Heart right ventricle (tissue), 16 donors: ENCODE data around the gene PAK6. TPM values are rescaled to one million over a fixed set of nuclear protein-coding genes. Genes with fewer than 3 reads are reported as not detected.

Source experiments
- ATAC-seq, 8 donors: fragments of 200-7000 bp; cut with Tn5 transposase; one replicate each; pipeline ENCODE4 v1.9.1; 2020; ENCODE audit warnings: mild to moderate bottlenecking in 8 of 8, moderate library complexity in 8 of 8, moderate number of reproducible peaks in 1 of 8
- DNase-seq, 2 donors: peaks; one replicate each; pipeline ENCODE4 v3.0.0-alpha.2; 2020
- H3K27ac ChIP-seq, 10 donors: fragments of 200-600 bp; sonication (generic) in 2 of 10; one replicate each; pipeline versions ENCODE4 v1.5.0 to v1.8.0; 2020 to 2022; ENCODE audit warnings: mild to moderate bottlenecking in 3 of 10
- H3K27me3 ChIP-seq, 7 donors: fragments of 200-600 bp; one replicate each; pipeline ENCODE4 v1.8.0; 2021 to 2022; ENCODE audit warnings: mild to moderate bottlenecking in 2 of 7
- H3K36me3 ChIP-seq, 9 donors: fragments of 200-600 bp; sonication (generic) in 1 of 9; one replicate each; pipeline versions ENCODE4 v1.5.0 to v1.8.0; 2020 to 2022; ENCODE audit warnings: mild to moderate bottlenecking in 2 of 9
- H3K4me1 ChIP-seq, 9 donors: fragments of 200-600 bp; sonication (generic) in 1 of 9; one replicate each; pipeline versions ENCODE4 v1.5.0 to v1.8.0; 2020 to 2022; ENCODE audit warnings: mild to moderate bottlenecking in 4 of 9
- H3K4me3 ChIP-seq, 10 donors: fragments of 200-600 bp; sonication (generic) in 2 of 10; one replicate each; pipeline versions ENCODE4 v1.5.0 to v1.8.0; 2020 to 2022; ENCODE audit warnings: mild to moderate bottlenecking in 7 of 10, moderate library complexity in 2 of 10
- H3K9me3 ChIP-seq, 11 donors: fragments of 200-600 bp in 10 of 11; sonication (generic) in 2 of 11; one replicate each; pipeline versions ENCODE4 v1.5.0 to v1.8.0; 2013 to 2022; ENCODE audit warnings: mild to moderate bottlenecking in 2 of 11, control low read depth in 1 of 11, moderate library complexity in 1 of 11
- WGBS, 2 donors: extraction: QIAGEN DNeasy Blood & Tissue Kit; methylation state at CpG; one replicate each; pipeline ENCODE4 v1.1.7; 2013; ENCODE audit warnings: inconsistent platforms in 1 of 2; 5-methylcytosine and 5-hydroxymethylcytosine counted together
- intact Hi-C, 10 donors: fragments of 100-400 bp; cut with DNase I; formaldehyde crosslinking; loops; one replicate each; pipeline versions ENCODE4 v1.11.1 to v1.14.2; 2022
- polyA plus RNA-seq, 2 donors: library from polyadenylated mRNA; stranded (reverse); fragments of 200-250 nt; gene quantifications; one replicate each; pipeline ENCODE4 v1.2.3, GENCODE V29; 2013
- total RNA-seq, 10 donors: library from RNA; stranded (reverse); fragmentation: NEBNext Ultra II Directional in 3 of 10; extraction: Animal tissue kit (Norgen Biotek cat#: 25700) in 3 of 10; gene quantifications; one replicate each; pipeline versions ENCODE4 v1.2.1 to v1.2.4, GENCODE V29; 2021 to 2023
- TF ChIP-seq, protein P1 (sequence below), 9 donors: fragments of 200-600 bp; sonication (generic) in 2 of 9; IDR thresholded peaks; one replicate each; pipeline versions ENCODE4 v1.5.0 to v1.8.0; 2021 to 2022; ENCODE audit warnings: antibody characterized with exemption in 9 of 9, mild to moderate bottlenecking in 5 of 9, moderate library complexity in 1 of 9
- donor health status: Arrhythmogenic right ventricular cardiomyopathy.
- donor health status: ischemic (EF 13 %, LVEDD 7.1; RV severe dilation, severe dysfunction).
- donor health status: healthy with polysubstance abuse.
- donor health status: DM: no; HTN: yes; CAD: no.
- donor health status: DM: no; HTN: no; CAD: no.
- donor health status: ischemic (EF 25% LVEDD 6.9; RV normal size, moderate dysfunction).
- donor health status: ischemic (EF 25% LVEDD 5.7; RV mildly dilated, moderate dysfunction).
- donor health status: healthy.
- donor health status: DM: yes; HTN: yes; CAD: no.
- donor health status: Ischemic cardiomyopathy.
- donor health status: ischemic (EF 35%, LVEDD 5.7; RV mildly dilated, moderate dysfunction).
- donor health status: nonischemic (EF 11% LVEDD 7.7; RV severe dilation, severe dysfunction).
- donor health status: DM: yes; HTN: yes; CAD: no.
- donor health status: PGD.
- donor health status: ischemic (EF 29% LVEDD 5.4; RV normal size, mild dysfunction).
- donor health status: nonischemic (EF 23%, LVEDD 6.1; RV moderate dilation, normal function).

The PAK6 gene
- total and polyA plus RNA-seq, 12 donors = 0.48 to 14.1 (median 7.4) TPM

DNA sequence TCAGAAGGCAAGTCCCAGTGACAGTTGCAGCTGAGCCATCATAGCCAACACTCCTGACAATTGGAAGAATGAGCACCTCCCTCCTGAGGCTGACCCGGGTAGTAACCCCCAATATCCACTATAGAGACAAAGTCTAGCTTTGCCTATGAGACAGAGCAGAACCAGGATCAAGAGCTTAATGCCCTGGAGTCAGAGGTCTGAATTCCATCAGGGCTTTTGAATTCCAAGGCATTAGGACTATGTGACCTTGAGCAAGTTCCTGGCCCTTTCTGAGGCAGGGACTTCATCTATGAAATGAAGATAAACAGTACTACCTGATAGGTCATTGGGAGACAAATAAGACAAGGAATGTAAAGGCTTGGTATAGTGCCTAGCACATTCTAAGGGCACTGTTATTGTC, 81.5 kb downstream of the PAK6 start:
- DNase-seq = no peak
- no peaks in the 10 kb centered on the region for H3K36me3 ChIP-seq
- no peak overlapping the region for H3K4me3 ChIP-seq
- no peak overlapping the region for H3K27ac ChIP-seq
- intact Hi-C loops = loop anchor here in 7 of 10 donors (1.0 to 10.0 kb wide), 7 partner anchors 18 to 102 kb away; no protein-coding TSS in a partner anchor
- peaks cover 0 to 3% (median 0%) of the 10 kb centered on the region in 7 donors for H3K27me3 ChIP-seq
- no peaks in the 10 kb centered on the region for H3K9me3 ChIP-seq
- no peak for ATAC-seq
- peaks cover 7 to 24% (median 12%) of the 10 kb centered on the region in 9 donors for H3K4me1 ChIP-seq
- TF ChIP-seq, protein P1, sequence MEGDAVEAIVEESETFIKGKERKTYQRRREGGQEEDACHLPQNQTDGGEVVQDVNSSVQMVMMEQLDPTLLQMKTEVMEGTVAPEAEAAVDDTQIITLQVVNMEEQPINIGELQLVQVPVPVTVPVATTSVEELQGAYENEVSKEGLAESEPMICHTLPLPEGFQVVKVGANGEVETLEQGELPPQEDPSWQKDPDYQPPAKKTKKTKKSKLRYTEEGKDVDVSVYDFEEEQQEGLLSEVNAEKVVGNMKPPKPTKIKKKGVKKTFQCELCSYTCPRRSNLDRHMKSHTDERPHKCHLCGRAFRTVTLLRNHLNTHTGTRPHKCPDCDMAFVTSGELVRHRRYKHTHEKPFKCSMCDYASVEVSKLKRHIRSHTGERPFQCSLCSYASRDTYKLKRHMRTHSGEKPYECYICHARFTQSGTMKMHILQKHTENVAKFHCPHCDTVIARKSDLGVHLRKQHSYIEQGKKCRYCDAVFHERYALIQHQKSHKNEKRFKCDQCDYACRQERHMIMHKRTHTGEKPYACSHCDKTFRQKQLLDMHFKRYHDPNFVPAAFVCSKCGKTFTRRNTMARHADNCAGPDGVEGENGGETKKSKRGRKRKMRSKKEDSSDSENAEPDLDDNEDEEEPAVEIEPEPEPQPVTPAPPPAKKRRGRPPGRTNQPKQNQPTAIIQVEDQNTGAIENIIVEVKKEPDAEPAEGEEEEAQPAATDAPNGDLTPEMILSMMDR (IDR thresholded peaks at IDR 0.05) = no peak
- WGBS, 2 donors = 97 to 100% methylated on average over 1 of the region's 1 CpG

DNA sequence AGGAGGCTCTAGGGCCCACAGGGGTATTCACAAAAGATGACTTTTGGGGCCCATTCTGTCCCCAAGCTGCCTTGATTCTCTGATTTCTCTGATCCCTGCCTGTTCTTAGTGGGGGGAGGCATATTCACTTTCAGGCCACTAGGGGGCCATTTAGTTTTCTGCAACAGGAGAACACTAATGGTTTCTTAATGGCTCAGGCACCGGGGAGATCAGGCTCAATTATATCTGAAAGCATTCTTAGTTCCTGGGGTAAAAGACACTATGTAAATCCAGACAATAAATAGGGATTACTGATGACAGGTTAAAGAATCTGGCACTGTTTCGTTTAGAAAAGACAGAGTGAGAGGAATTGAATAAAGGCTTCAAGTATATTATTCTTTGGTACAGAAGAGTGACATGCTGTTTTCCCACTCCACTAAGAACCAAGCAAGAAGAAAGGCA, 82.1 kb downstream of the PAK6 start:
- TF ChIP-seq, protein P1 (IDR thresholded peaks at IDR 0.05) = peak; percentile 57 to 91 (median 89)
- Histone ChIP-seq H3K4me1 (peaks cover 7 to 29% (median 17%) of the 10 kb centered on the region in 9 donors), H3K36me3 (no peaks in the 10 kb centered on the region), H3K27me3 (peaks cover 0 to 3% (median 0%) of the 10 kb centered on the region in 7 donors), H3K9me3 (no peaks in the 10 kb centered on the region), H3K4me3 (no peak overlapping the region), H3K27ac (peak overlapping the region in 2 of 10 donors; percentile 19 to 26)
- DNase-seq (peak in 1 of 2 donors; percentile 66), ATAC-seq (peak in 4 of 8 donors; percentile 27 to 52 (median 43))
- 1 to 2% methylated on average over 2 of the region's 2 CpGs for WGBS, 2 donors
- intact Hi-C loops = loop anchor here in 7 of 10 donors (1.0 to 10.0 kb wide), 7 partner anchors 18 to 102 kb away; no protein-coding TSS in a partner anchor

DNA sequence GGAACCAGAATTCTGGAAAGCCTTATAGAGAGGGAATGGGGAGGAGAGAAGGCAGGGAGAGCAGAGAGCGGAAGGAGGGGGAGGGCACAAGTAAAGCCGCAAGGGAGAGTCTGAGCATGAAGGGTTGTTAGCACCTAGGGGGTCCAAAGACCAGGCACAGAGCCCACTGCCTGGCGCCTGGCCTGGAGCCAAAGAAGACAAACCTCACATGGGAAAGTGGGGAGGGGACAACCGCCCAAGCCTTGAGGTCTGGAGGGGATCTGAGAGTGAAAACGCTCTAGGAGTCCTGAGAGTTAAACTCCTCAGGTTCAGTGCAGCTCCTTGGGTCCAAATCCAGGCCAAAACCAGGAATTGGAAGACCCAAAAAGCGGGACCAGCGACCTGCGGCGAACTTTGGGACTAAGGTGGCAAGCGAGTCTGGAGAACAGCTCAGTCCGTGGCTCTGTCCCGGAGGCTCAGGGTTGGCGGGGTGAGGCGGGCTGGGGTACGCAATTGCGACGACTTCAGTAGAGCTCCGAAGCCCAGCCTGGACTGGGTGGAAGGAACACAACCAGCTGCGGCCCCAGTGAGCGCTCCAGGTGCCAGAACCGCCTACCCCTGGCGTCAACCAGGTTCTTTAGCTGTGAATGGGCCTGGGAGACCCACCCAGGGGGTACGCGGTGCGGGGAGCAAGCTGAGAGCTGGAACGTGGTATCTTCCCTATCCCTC, 83.8 kb downstream of the PAK6 start:
- intact Hi-C loops = loop anchor here in 4 of 10 donors (1.0 to 10.0 kb wide), 5 partner anchors 16 to 100 kb away; partner anchors contain the start of gene CCDC9B (in 2 of the 4)
- Histone ChIP-seq H3K9me3 (no peaks in the 10 kb centered on the region), H3K36me3 (peaks cover 0 to 12% (median 0%) of the 10 kb centered on the region in 9 donors), H3K4me3 (peak overlapping the region in 9 of 10 donors; percentile 7 to 93 (median 48)), H3K4me1 (peaks cover 7 to 47% (median 35%) of the 10 kb centered on the region in 9 donors), H3K27ac (peak overlapping the region; percentile 57 to 92 (median 79)), H3K27me3 (no peaks in the 10 kb centered on the region)
- TF ChIP-seq, protein P1 (IDR thresholded peaks at IDR 0.05) = no peak
- no peak for DNase-seq
- peak in 6 of 8 donors; percentile 1 to 13 (median 4) for ATAC-seq
- WGBS, 2 donors = 48% methylated on average over 26 of the region's 26 CpGs

- Histone ChIP-seq H3K27me3 (no peaks in the 10 kb centered on the region), H3K27ac (peak within 1 kb of the TSS; percentile 78 to 94 (median 90)), H3K9me3 (no peaks in the 10 kb centered on the region), H3K36me3 (peaks cover 0 to 12% (median 0%) of the 10 kb centered on the region in 9 donors), H3K4me3 (peak within 1 kb of the TSS; percentile 63 to 93 (median 82)), H3K4me1 (peaks cover 7 to 54% (median 42%) of the 10 kb centered on the region in 9 donors)
- ATAC-seq = peak; percentile 90 to 93 (median 92)
- 0 to 1% methylated on average over 72 to 103 of the region's 103 CpGs for WGBS, 2 donors
- intact Hi-C loops = loop anchor here in 4 of 10 donors (1.0 to 10.0 kb wide), 5 partner anchors 15 to 99 kb away; partner anchors contain the start of gene CCDC9B (in 2 of the 4)
- DNase-seq = peak; percentile 90 to 94
- TF ChIP-seq, protein P1 (IDR thresholded peaks at IDR 0.05) = peak; percentile 68 to 86 (median 77)
These were observed 84.5 kb downstream of the PAK6 start, which contains the start of gene INAFM2 for GRCh38 chr15:40323239-40323952. Gene INAFM2, plus strand, starts transcription at chr15:40323692. Its CDS starts 364 bp downstream, at chr15:40324056.
